ENCODE results near the gene SLC12A8.
"Not testable (repeated sequence)": the region's sequence is repeated elsewhere in the genome, so short reads cannot be mapped to it uniquely, and the experiment has no call there.

- not testable (repeated sequence) for TF ChIP-seq POLR2A, TAF1, SPI1 (IDR thresholded peaks at IDR 0.05; ENCODE audit: low read depth, low read length)
- TF ChIP-seq POLR2AphosphoS5 (IDR thresholded peaks at IDR 0.05; ENCODE audit: low read depth, low read length): 0 out of 2 replicates have a peak, but pooled peaks have one; percentile 18
Observed at GRCh38 chr3:125082339-125082738, 130.2 kb downstream of the SLC12A8 start.

Data from GM12891 (cell line).